Measurements from ENCODE around the gene OSBPL8.

OSBPL8 gene

GRCh38 chr12:76539727-76540126 lies 19.8 kb downstream of the OSBPL8 start:
- Mint-ChIP-seq H3K27me3 (ENCODE audit: low read depth) (no peaks in the 10 kb centered on the region), H3K4me1 (peaks cover 5% of the 10 kb centered on the region), H3K9me3 (no peaks in the 10 kb centered on the region), H3K36me3 (ENCODE audit: low read depth) (peaks cover 20% of the 10 kb centered on the region), H3K4me3 (no peak overlapping the region), H3K27ac (no peak overlapping the region)
- TF ChIP-seq CTCF (IDR thresholded peaks at IDR 0.05; ENCODE audit: unreplicated experiment in 3 of 3), result no peak

- Mint-ChIP-seq H3K4me3 (no peak overlapping the region), H3K27ac (no peak overlapping the region), H3K4me1 (peaks cover 11% of the 10 kb centered on the region), H3K9me3 (peaks cover 2% of the 10 kb centered on the region), H3K27me3 (ENCODE audit: low read depth) (no peaks in the 10 kb centered on the region), H3K36me3 (ENCODE audit: low read depth) (peaks cover 24% of the 10 kb centered on the region)
- no peak for TF ChIP-seq CTCF (IDR thresholded peaks at IDR 0.05; ENCODE audit: unreplicated experiment in 3 of 3)
Observed at GRCh38 chr12:76537923-76538322, 21.6 kb downstream of the OSBPL8 start.

- peaks cover 20% of the 10 kb centered on the region for H3K36me3 Mint-ChIP-seq (ENCODE audit: low read depth)
- peaks cover 2% of the 10 kb centered on the region for H3K9me3 Mint-ChIP-seq
- H3K4me3 Mint-ChIP-seq, result no peak overlapping the region
- H3K27ac Mint-ChIP-seq, result no peak overlapping the region
- no peak for TF ChIP-seq CTCF (IDR thresholded peaks at IDR 0.05; ENCODE audit: unreplicated experiment in 3 of 3)
- peaks cover 11% of the 10 kb centered on the region for H3K4me1 Mint-ChIP-seq
- no peaks in the 10 kb centered on the region for H3K27me3 Mint-ChIP-seq (ENCODE audit: low read depth)
Observed at GRCh38 chr12:76536546-76536945, 23.0 kb downstream of the OSBPL8 start.

- Mint-ChIP-seq H3K36me3 (ENCODE audit: low read depth) (peaks cover 27% of the 10 kb centered on the region), H3K9me3 (peaks cover 2% of the 10 kb centered on the region), H3K27ac (no peak overlapping the region), H3K4me3 (no peak overlapping the region), H3K4me1 (peaks cover 11% of the 10 kb centered on the region), H3K27me3 (ENCODE audit: low read depth) (no peaks in the 10 kb centered on the region)
- TF ChIP-seq CTCF (IDR thresholded peaks at IDR 0.05; ENCODE audit: unreplicated experiment in 3 of 3), result no peak
Observed at GRCh38 chr12:76535170-76535569, 24.4 kb downstream of the OSBPL8 start.

- Mint-ChIP-seq H3K4me3 (no peak overlapping the region), H3K27ac (peak overlapping the region in 1 of 3 experiments; percentile 12), H3K4me1 (peaks cover 11% of the 10 kb centered on the region), H3K9me3 (peaks cover 2% of the 10 kb centered on the region), H3K27me3 (ENCODE audit: low read depth) (no peaks in the 10 kb centered on the region), H3K36me3 (ENCODE audit: low read depth) (peaks cover 32% of the 10 kb centered on the region)
- no peak for TF ChIP-seq CTCF (IDR thresholded peaks at IDR 0.05; ENCODE audit: unreplicated experiment in 3 of 3)
Observed at GRCh38 chr12:76533331-76533730, 26.2 kb downstream of the OSBPL8 start.

GRCh38 chr12:76532520-76532919 lies 27.1 kb downstream of the OSBPL8 start:
- H3K9me3 Mint-ChIP-seq, result peaks cover 2% of the 10 kb centered on the region
- H3K4me3 Mint-ChIP-seq, result no peak overlapping the region
- TF ChIP-seq CTCF (IDR thresholded peaks at IDR 0.05; ENCODE audit: unreplicated experiment in 3 of 3), result no peak
- H3K4me1 Mint-ChIP-seq, result peaks cover 11% of the 10 kb centered on the region
- H3K27ac Mint-ChIP-seq, result no peak overlapping the region
- H3K36me3 Mint-ChIP-seq (ENCODE audit: low read depth), result peaks cover 37% of the 10 kb centered on the region
- no peaks in the 10 kb centered on the region for H3K27me3 Mint-ChIP-seq (ENCODE audit: low read depth)
